A673 (cell line): ENCODE results near the gene SPDYE4. TPM values are rescaled to one million over a fixed set of nuclear protein-coding genes. Genes with fewer than 3 reads are reported as not detected.

Experiments used
- BruUV-seq: library from RNA; stranded (reverse); fragments of 400-500 nt; replicated peaks from 2 replicates; lab custom pipeline; 2021; lab: Mats Ljungman, UMichigan
- CTCF ChIA-PET: fragments of 300-600 bp; sonication (Branson Sonifier 250); formaldehyde crosslinking; loops from one replicate; lab custom pipeline; 2022; ENCODE audit warnings: antibody characterized with exemption; lab: Charles Lee
- POLR2A ChIA-PET: fragments of 300-600 bp; sonication (Branson Sonifier 250); formaldehyde crosslinking; loops from one replicate; lab custom pipeline; 2022; ENCODE audit warnings: antibody characterized with exemption; ENCODE audit not compliant: low non-redundant PET; lab: Charles Lee
- DNase-seq: peaks from one replicate; pipeline ENCODE4 v3.0.0-alpha.2; 2015; ENCODE audit warnings: low spot score
- H3K27ac ChIP-seq: fragments of 200-600 bp; sonication (generic); 2 replicates; pipeline ENCODE4 v1.5.1; 2016; ENCODE audit warnings: mixed run types, low read depth, mild to moderate bottlenecking, mixed read lengths, antibody characterized with exemption, low read length; ENCODE audit not compliant: poor library complexity, severe bottlenecking
- H3K27me3 ChIP-seq: fragments of 200-600 bp; sonication (generic); replicated peaks from 2 replicates; pipeline ENCODE4 v1.6.1; 2017; ENCODE audit warnings: mixed run types, low read depth, mild to moderate bottlenecking, mixed read lengths, antibody characterized with exemption, low read length; ENCODE audit not compliant: insufficient read depth, poor library complexity
- H3K36me3 ChIP-seq: fragments of 200-600 bp; sonication (generic); 2 replicates; pipeline ENCODE4 v1.6.1; 2016; ENCODE audit warnings: mixed run types, mild to moderate bottlenecking, mixed read lengths, antibody characterized with exemption, low read length; ENCODE audit not compliant: insufficient read depth, poor library complexity, severe bottlenecking
- H3K4me1 ChIP-seq: fragments of 200-600 bp; sonication (generic); 2 replicates; pipeline ENCODE4 v1.6.1; 2017; ENCODE audit warnings: mixed run types, mild to moderate bottlenecking, mixed read lengths, antibody characterized with exemption, low read length; ENCODE audit not compliant: insufficient read depth, poor library complexity, severe bottlenecking
- H3K4me3 ChIP-seq: fragments of 200-600 bp; sonication (generic); 2 replicates; pipeline ENCODE4 v1.5.1; 2016; ENCODE audit warnings: low read depth, mixed run types, mild to moderate bottlenecking, mixed read lengths, low read length; ENCODE audit not compliant: poor library complexity, severe bottlenecking
- H3K9me3 ChIP-seq: fragments of 200-600 bp; sonication (generic); 2 replicates; pipeline ENCODE4 v1.6.1; 2016; ENCODE audit warnings: mixed run types, low read depth, mild to moderate bottlenecking, mixed read lengths, antibody characterized with exemption, low read length; ENCODE audit not compliant: poor library complexity, severe bottlenecking
- EZH2 ChIP-seq: fragments of 200-600 bp; sonication (generic); IDR thresholded peaks from 2 replicates; pipeline ENCODE4 v1.6.1; 2017; ENCODE audit warnings: borderline replicate concordance, low read depth, mild to moderate bottlenecking, mixed read lengths, antibody characterized with exemption, low read length; ENCODE audit not compliant: poor library complexity, severe bottlenecking
- intact Hi-C: fragments of 100-400 bp; cut with micrococcal nuclease; formaldehyde crosslinking; loops from one replicate; pipeline ENCODE4 v1.10.0; 2022; ENCODE audit not compliant: unreplicated experiment
- total RNA-seq: library from RNA; stranded (reverse); gene quantifications from 2 replicates; pipeline ENCODE4 v1.2.3, GENCODE V29; 2021
- TF ChIP-seq, protein P1 (sequence below): fragments of 300-800, 200-600 bp; sonication (generic); conservative IDR thresholded peaks from 2 replicates; pipeline ENCODE4 v1.5.1; 2017; ENCODE audit warnings: low read depth, mild to moderate bottlenecking, antibody characterized with exemption, low read length, moderate library complexity, mixed read lengths

SPDYE4 gene
- total RNA-seq, 1 experiment from 2014 or later, result not detected

DNA sequence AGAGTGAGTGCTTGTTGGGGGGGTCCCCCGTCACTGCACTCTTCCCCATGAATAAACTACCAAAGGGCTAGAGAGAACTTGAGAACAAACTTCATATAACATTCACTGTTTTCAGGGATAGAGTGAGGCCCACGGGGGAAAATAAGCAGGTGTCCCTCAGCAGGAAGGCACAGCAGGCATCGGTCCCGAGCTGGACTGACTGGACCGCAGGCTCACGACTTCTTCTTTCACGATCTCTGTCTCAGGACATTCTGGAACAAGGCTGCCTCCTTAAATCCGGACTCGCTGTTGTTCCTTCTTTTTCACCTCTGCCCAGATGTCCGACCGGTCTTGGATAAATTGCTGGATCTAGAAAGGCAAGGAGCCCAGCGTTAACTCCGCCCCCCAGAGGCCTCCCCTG is 28.5 kb downstream of the SPDYE4 start:
- Histone ChIP-seq H3K27me3 (no peaks in the 10 kb centered on the region), H3K4me1 (no peaks in the 10 kb centered on the region), H3K36me3 (no peaks in the 10 kb centered on the region), H3K4me3 (no peak overlapping the region), H3K9me3 (no peaks in the 10 kb centered on the region), H3K27ac (no peak overlapping the region)
- TF ChIP-seq, protein P1, sequence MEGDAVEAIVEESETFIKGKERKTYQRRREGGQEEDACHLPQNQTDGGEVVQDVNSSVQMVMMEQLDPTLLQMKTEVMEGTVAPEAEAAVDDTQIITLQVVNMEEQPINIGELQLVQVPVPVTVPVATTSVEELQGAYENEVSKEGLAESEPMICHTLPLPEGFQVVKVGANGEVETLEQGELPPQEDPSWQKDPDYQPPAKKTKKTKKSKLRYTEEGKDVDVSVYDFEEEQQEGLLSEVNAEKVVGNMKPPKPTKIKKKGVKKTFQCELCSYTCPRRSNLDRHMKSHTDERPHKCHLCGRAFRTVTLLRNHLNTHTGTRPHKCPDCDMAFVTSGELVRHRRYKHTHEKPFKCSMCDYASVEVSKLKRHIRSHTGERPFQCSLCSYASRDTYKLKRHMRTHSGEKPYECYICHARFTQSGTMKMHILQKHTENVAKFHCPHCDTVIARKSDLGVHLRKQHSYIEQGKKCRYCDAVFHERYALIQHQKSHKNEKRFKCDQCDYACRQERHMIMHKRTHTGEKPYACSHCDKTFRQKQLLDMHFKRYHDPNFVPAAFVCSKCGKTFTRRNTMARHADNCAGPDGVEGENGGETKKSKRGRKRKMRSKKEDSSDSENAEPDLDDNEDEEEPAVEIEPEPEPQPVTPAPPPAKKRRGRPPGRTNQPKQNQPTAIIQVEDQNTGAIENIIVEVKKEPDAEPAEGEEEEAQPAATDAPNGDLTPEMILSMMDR, result no peak
- no peak for TF ChIP-seq EZH2
- ChIA-PET POLR2A (no interaction called here), CTCF (no interaction called here)
- BruUV-seq, result no TSS peak
- intact Hi-C loops, result no loop called here
- no peak for DNase-seq

DNA sequence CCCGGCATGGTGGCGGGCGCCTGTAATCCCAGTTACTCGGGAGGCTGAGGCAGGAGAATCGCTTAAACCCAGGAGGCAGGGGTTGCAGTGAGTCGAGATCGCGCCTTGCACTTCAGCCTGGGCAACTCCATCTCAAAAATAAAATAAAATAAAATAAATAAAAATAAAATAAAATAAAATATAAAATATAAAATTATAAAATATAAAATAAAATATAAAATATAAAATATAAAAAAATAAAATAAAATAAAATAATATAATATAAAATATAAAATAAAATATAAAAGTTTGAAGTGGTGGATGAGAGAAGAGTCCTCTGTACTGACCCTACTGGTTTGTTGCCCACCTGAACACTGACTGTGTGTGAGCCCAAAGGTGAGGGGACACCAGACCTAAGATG is 28.9 kb downstream of the SPDYE4 start:
- no peaks in the 10 kb centered on the region for H3K4me1 ChIP-seq
- no peak overlapping the region for H3K27ac ChIP-seq
- CTCF ChIA-PET, result no interaction called here
- no peak overlapping the region for H3K4me3 ChIP-seq
- no peaks in the 10 kb centered on the region for H3K36me3 ChIP-seq
- TF ChIP-seq, protein P1, result no peak
- TF ChIP-seq EZH2, result no peak
- no TSS peak for BruUV-seq
- POLR2A ChIA-PET, result no interaction called here
- H3K9me3 ChIP-seq, result no peaks in the 10 kb centered on the region
- no peaks in the 10 kb centered on the region for H3K27me3 ChIP-seq
- DNase-seq, result no peak
- intact Hi-C loops, result no loop called here

DNA sequence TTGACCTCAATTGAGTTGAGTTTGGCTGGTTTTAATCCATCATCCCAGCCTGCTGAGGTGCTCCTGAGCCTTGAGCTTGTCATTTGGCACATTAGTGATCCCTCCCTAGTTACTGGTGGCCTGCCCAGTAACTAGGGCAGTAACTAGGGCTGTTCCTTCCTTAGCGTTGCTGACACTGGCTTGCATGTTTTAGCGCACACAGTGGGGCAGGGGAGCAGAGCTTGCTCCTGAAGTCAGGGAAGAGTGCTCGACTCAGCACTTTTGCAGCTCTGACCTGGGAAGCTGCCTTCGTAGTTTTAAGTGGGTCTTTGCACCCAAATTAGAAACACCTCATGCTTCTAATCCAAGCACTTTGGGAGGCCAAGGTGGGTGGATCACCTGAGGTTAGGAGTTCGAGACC is 29.4 kb downstream of the SPDYE4 start:
- ChIA-PET POLR2A (interaction anchor here (0.8 kb wide), 1 partner anchor 99 kb away, joined by 3 read pairs; no protein-coding TSS in a partner anchor), CTCF (no interaction called here)
- no peaks in the 10 kb centered on the region for H3K9me3 ChIP-seq
- intact Hi-C loops, result no loop called here
- no peak overlapping the region for H3K27ac ChIP-seq
- no peaks in the 10 kb centered on the region for H3K36me3 ChIP-seq
- no peaks in the 10 kb centered on the region for H3K27me3 ChIP-seq
- DNase-seq, result no peak
- BruUV-seq, result no TSS peak
- H3K4me1 ChIP-seq, result no peaks in the 10 kb centered on the region
- no peak overlapping the region for H3K4me3 ChIP-seq
- TF ChIP-seq EZH2, result no peak
- TF ChIP-seq, protein P1, result no peak
